Lung (tissue), 12 donors: Measurements from ENCODE around the gene ING4. TPM values are rescaled to one million over a fixed set of nuclear protein-coding genes. Genes with fewer than 3 reads are reported as not detected.

Source experiments
- ATAC-seq: fragments of 200-7000 bp; cut with Tn5 transposase; one replicate; pipeline ENCODE4 v1.9.1; 2020; ENCODE audit warnings: moderate number of reproducible peaks; ENCODE audit not compliant: insufficient read depth, low FRiP score
- DNase-seq, 3 donors: peaks; one replicate each; pipeline ENCODE4 v3.0.0-alpha.2; 2013 to 2017
- H3K27ac ChIP-seq, 2 donors: one replicate each; pipeline ENCODE4 v1.5.1; 2013; ENCODE audit warnings: mild to moderate bottlenecking in 2 of 2, moderate library complexity in 2 of 2, control low read depth in 1 of 2, inconsistent platforms in 1 of 2, low read depth in 1 of 2, low read length in 1 of 2
- H3K27me3 ChIP-seq, 3 donors: one replicate each; pipeline ENCODE4 v1.5.1; 2013; ENCODE audit warnings: low read length in 2 of 3; ENCODE audit not compliant: control insufficient read depth in 3 of 3, insufficient read depth in 3 of 3
- H3K36me3 ChIP-seq, 4 donors: one replicate each; pipeline ENCODE4 v1.5.1; 2013; ENCODE audit warnings: low read length in 4 of 4, mild to moderate bottlenecking in 1 of 4, moderate library complexity in 1 of 4; ENCODE audit not compliant: control insufficient read depth in 4 of 4, insufficient read depth in 4 of 4
- H3K4me1 ChIP-seq, 5 donors: one replicate each; pipeline ENCODE4 v1.5.1; 2013; ENCODE audit warnings: low read length in 5 of 5, mild to moderate bottlenecking in 2 of 5, moderate library complexity in 1 of 5; ENCODE audit not compliant: control insufficient read depth in 5 of 5, insufficient read depth in 5 of 5
- H3K4me3 ChIP-seq: one replicate; pipeline ENCODE4 v1.5.1; 2013; ENCODE audit warnings: mild to moderate bottlenecking, control low read depth, moderate library complexity
- H3K9ac ChIP-seq, 2 donors: one replicate each; pipeline ENCODE4 v1.5.1; 2013; ENCODE audit warnings: low read length in 2 of 2, control low read depth in 1 of 2; ENCODE audit not compliant: insufficient read depth in 1 of 2
- H3K9me3 ChIP-seq, 4 donors: one replicate each; pipeline ENCODE4 v1.5.1; 2013; ENCODE audit warnings: low read length in 3 of 4, mild to moderate bottlenecking in 1 of 4, moderate library complexity in 1 of 4; ENCODE audit not compliant: control insufficient read depth in 4 of 4, insufficient read depth in 3 of 4
- CTCF ChIP-seq: IDR thresholded peaks from 2 replicates; pipeline ENCODE4 v1.5.1; 2012; ENCODE audit warnings: mild to moderate bottlenecking; ENCODE audit errors: control extremely low read depth, extremely low read depth
- WGBS, 2 donors: extraction: QIAGEN DNeasy Blood & Tissue Kit; methylation state at CpG; one replicate each; pipeline ENCODE4 v1.1.7; 2013; 5-methylcytosine and 5-hydroxymethylcytosine counted together
- polyA plus RNA-seq, 2 donors: library from polyadenylated mRNA; stranded (reverse); fragments of 200-250 nt; gene quantifications; one replicate each; pipeline ENCODE4 v1.2.1, GENCODE V29; 2013
- total RNA-seq, 2 donors: library from RNA; depleted of rRNA in 1 of 2; stranded (reverse); fragments of >200 nt in 1 of 2; gene quantifications; one replicate each; pipeline ENCODE4 v1.2.1, GENCODE V29; 2014 to 2021
- donor health status: control.
- donor health status: control.
- donor health status: Bipolar disorder and iron deficiency.
- donor health status: healthy.
- donor health status: DM: yes; HTN: yes; CAD: no.

ING4 gene
- total and polyA plus RNA-seq, 4 donors = 20.3 to 74.3 (median 27.0) TPM

GRCh38 chr12:6667559-6668210, 4.8 kb upstream of the ING4 start:
- Histone ChIP-seq H3K9ac (no peak overlapping the region), H3K27me3 (no peaks in the 10 kb centered on the region), H3K9me3 (no peaks in the 10 kb centered on the region), H3K27ac (peak overlapping the region in 1 of 2 donors; percentile 28), H3K36me3 (peaks cover 33 to 52% (median 47%) of the 10 kb centered on the region in 4 donors), H3K4me1 (peaks cover 0 to 3% (median 0%) of the 10 kb centered on the region in 5 donors), H3K4me3 (no peak overlapping the region)
- 74 to 83% methylated on average over 8 of the region's 8 CpGs for WGBS, 2 donors
- ATAC-seq = no peak
- TF ChIP-seq CTCF = no peak
- no peak for DNase-seq

- peaks cover 0 to 11% (median 6%) of the 10 kb centered on the region in 5 donors for H3K4me1 ChIP-seq
- H3K9ac ChIP-seq = no peak overlapping the region
- 98 to 99% methylated on average over 2 of the region's 2 CpGs for WGBS, 2 donors
- no peaks in the 10 kb centered on the region for H3K27me3 ChIP-seq
- ATAC-seq (no peak), DNase-seq (no peak)
- no peak overlapping the region for H3K4me3 ChIP-seq
- H3K36me3 ChIP-seq = peaks cover 20 to 41% (median 34%) of the 10 kb centered on the region in 4 donors
- no peaks in the 10 kb centered on the region for H3K9me3 ChIP-seq
- TF ChIP-seq CTCF = no peak
- H3K27ac ChIP-seq = no peak overlapping the region
These were observed 3.3 kb upstream of the ING4 start for GRCh38 chr12:6666211-6666610.

GRCh38 chr12:6664902-6665301, 2.0 kb upstream of the ING4 start:
- ATAC-seq (no peak), DNase-seq (no peak)
- Histone ChIP-seq H3K4me1 (peaks cover 0 to 11% (median 6%) of the 10 kb centered on the region in 5 donors), H3K27ac (no peak overlapping the region), H3K27me3 (no peaks in the 10 kb centered on the region), H3K36me3 (peaks cover 12 to 29% (median 23%) of the 10 kb centered on the region in 4 donors), H3K9ac (no peak overlapping the region), H3K4me3 (no peak overlapping the region), H3K9me3 (no peaks in the 10 kb centered on the region)
- WGBS, 2 donors = 52 to 61% methylated on average over 2 of the region's 2 CpGs
- no peak for TF ChIP-seq CTCF

GRCh38 chr12:6662602-6662905, 365 bp downstream of the ING4 start:
- ATAC-seq (no peak), DNase-seq (no peak)
- 0 to 1% methylated on average over 10 of the region's 10 CpGs for WGBS, 2 donors
- Histone ChIP-seq H3K27ac (peak overlapping the region; percentile 56 to 85), H3K9ac (peak overlapping the region; percentile 75 to 98), H3K4me3 (peak overlapping the region; percentile 87), H3K36me3 (peaks cover 7 to 17% (median 10%) of the 10 kb centered on the region in 4 donors), H3K9me3 (no peaks in the 10 kb centered on the region), H3K4me1 (peaks cover 0 to 11% (median 6%) of the 10 kb centered on the region in 5 donors), H3K27me3 (no peaks in the 10 kb centered on the region)
- no peak for TF ChIP-seq CTCF
